AG04449 (cell line): ENCODE data around the gene FBXW8.

Experiments used
- CTCF ChIA-PET: fragments of 350-600 bp; formaldehyde crosslinking; extraction: SDS; loops from one replicate; lab custom pipeline; 2021; ENCODE audit warnings: antibody characterized with exemption; lab: Yijun Ruan, JAX
- POLR2A ChIA-PET: fragments of 400-600, 350-600 bp; formaldehyde crosslinking; extraction: SDS; loops from one replicate; lab custom pipeline; 2020; ENCODE audit warnings: antibody characterized with exemption, inconsistent platforms; lab: Yijun Ruan, JAX
- DNase-seq: peaks from one replicate; pipeline ENCODE4 v3.0.0-alpha.2; 2010; ENCODE audit warnings: low read depth, low spot score
- H3K4me3 ChIP-seq: 2 replicates; pipeline ENCODE4 v1.5.1; 2011; ENCODE audit warnings: low read depth, mild to moderate bottlenecking, control low read depth, low read length
- TF ChIP-seq, protein P1 (sequence below): IDR thresholded peaks from one replicate; pipeline ENCODE4 v1.5.1; 2011; ENCODE audit warnings: mild to moderate bottlenecking, moderate library complexity, low read length, control low read depth, inconsistent platforms; ENCODE audit not compliant: insufficient read depth; ENCODE audit errors: missing control alignments

Gene FBXW8

GRCh38 chr12:117018685-117019084, 107.9 kb downstream of the FBXW8 start:
- no peak overlapping the region for H3K4me3 ChIP-seq
- CTCF ChIA-PET, result interaction anchor here (1.2 to 2.8 kb wide), 2 partner anchors 7 to 14 kb away, joined by 3 to 18 read pairs; no protein-coding TSS in a partner anchor
- TF ChIP-seq, protein P1, sequence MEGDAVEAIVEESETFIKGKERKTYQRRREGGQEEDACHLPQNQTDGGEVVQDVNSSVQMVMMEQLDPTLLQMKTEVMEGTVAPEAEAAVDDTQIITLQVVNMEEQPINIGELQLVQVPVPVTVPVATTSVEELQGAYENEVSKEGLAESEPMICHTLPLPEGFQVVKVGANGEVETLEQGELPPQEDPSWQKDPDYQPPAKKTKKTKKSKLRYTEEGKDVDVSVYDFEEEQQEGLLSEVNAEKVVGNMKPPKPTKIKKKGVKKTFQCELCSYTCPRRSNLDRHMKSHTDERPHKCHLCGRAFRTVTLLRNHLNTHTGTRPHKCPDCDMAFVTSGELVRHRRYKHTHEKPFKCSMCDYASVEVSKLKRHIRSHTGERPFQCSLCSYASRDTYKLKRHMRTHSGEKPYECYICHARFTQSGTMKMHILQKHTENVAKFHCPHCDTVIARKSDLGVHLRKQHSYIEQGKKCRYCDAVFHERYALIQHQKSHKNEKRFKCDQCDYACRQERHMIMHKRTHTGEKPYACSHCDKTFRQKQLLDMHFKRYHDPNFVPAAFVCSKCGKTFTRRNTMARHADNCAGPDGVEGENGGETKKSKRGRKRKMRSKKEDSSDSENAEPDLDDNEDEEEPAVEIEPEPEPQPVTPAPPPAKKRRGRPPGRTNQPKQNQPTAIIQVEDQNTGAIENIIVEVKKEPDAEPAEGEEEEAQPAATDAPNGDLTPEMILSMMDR, result no peak
- POLR2A ChIA-PET, result no interaction called here
- no peak for DNase-seq

DNA sequence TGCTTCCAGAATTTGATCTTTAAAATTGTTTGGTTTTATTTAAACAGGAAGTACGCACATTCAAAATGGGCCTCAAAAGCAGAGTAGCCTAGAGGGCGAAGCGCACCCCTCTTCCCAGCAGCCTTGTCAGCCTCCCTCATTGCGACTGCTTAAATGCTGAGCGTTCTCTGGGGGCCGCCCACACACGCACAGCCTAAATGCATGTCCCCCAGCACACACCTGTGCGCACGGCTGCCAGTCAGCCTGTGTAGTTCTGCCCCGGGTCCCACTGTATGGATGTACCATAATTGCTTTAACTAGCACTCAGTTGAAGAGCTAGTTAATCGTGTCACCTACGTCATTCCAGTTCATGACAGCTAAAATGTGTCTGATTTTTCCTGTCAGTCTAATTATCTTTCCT, 109.1 kb downstream of the FBXW8 start:
- DNase-seq, result no peak
- POLR2A ChIA-PET, result no interaction called here
- no peak overlapping the region for H3K4me3 ChIP-seq
- TF ChIP-seq, protein P1, result no peak
- CTCF ChIA-PET, result interaction anchor here (0.7 to 1.4 kb wide), 2 partner anchors 9 to 17 kb away, joined by 3 to 4 read pairs; no protein-coding TSS in a partner anchor

- ChIA-PET CTCF (interaction anchor here (0.7 to 1.4 kb wide), 2 partner anchors 8 to 16 kb away, joined by 3 to 4 read pairs; no protein-coding TSS in a partner anchor), POLR2A (no interaction called here)
- no peak for DNase-seq
- TF ChIP-seq, protein P1, result no peak
- H3K4me3 ChIP-seq, result no peak overlapping the region
These were observed 109.9 kb downstream of the FBXW8 start for GRCh38 chr12:117020536-117021220.

- CTCF ChIA-PET, result interaction anchor here (0.6 to 5.9 kb wide), 4 partner anchors 8 to 184 kb away, joined by 3 to 62 read pairs (median 3); no protein-coding TSS in a partner anchor
- POLR2A ChIA-PET, result no interaction called here
- H3K4me3 ChIP-seq, result no peak overlapping the region
- TF ChIP-seq, protein P1, result no peak
- DNase-seq, result no peak
These were observed 111.7 kb downstream of the FBXW8 start for GRCh38 chr12:117022465-117022864.

DNA sequence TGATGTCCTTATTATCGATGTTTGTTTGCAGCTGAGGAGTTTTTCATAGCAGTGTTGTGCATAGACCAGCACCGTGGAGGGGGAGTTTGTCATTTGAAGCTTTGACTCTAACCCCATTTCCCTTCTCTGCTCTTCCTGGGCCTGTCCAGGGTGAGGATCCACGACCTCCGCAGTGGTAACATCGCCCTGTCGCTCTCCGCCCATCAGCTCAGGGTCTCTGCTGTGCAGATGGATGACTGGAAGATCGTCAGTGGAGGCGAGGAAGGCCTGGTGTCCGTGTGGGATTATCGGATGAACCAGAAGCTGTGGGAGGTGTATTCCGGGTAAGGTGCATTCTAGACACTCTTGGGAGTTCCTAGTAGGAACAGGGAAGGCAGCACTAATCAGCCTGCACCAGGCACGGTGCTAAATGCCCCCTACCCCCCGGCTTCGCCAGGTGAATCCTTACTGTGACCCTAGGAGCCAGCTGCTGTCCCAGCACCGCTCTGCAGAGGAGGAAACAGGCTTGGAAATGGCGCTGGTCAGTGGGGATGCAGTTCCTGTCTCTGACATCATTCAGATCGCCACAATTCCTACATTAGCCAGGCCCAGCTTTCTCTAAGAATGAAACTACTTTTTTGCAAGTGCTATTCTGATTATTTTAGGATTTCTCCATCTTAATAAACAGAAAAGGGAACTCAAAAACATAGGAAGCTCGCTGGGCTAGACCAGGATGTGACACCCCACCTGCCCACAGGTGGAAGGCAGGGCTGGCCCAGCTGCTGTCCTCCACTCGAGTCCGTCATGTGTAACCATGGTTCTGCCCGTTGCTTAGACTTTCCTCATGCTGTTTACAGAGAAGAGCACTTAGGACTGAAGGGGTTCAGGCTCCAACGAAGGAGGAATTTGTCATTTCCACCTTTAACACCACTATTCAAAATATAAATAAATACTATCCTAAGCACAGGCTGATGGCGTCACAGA, 113.5 kb downstream of the FBXW8 start:
- ChIA-PET CTCF (interaction anchor here (0.6 to 5.9 kb wide), 11 partner anchors 7 to 130 kb away, joined by 3 to 62 read pairs (median 5); no protein-coding TSS in a partner anchor), POLR2A (no interaction called here)

More for the DNA sequence above, 113.5 kb downstream of the FBXW8 start:
- TF ChIP-seq, protein P1, result no peak
- H3K4me3 ChIP-seq, result no peak overlapping the region
- DNase-seq, result no peak
